Spleen (tissue), 11 donors: ENCODE measurements around the gene ZCCHC8. TPM values are rescaled to one million over a fixed set of nuclear protein-coding genes. Genes with fewer than 3 reads are reported as not detected.

Source experiments
- DNase-seq: peaks from one replicate; pipeline ENCODE4 v3.0.0-alpha.2; 2020
- H3K27ac ChIP-seq, 8 donors: fragments of 200-600 bp; sonication (generic) in 7 of 8; 1 replicate in 4 of 8; 2 replicates in 4 of 8; pipeline versions ENCODE4 v1.5.0 to v1.8.0; 2016 to 2021; ENCODE audit warnings: inconsistent platforms in 4 of 8, mild to moderate bottlenecking in 4 of 8, moderate library complexity in 1 of 8
- H3K27me3 ChIP-seq, 7 donors: fragments of 200-600 bp; sonication (generic) in 6 of 7; replicated peaks in 1 of 7; 1 replicate in 4 of 7; 2 replicates in 3 of 7; pipeline versions ENCODE4 v1.5.0 to v1.8.0; 2016 to 2021; ENCODE audit warnings: inconsistent platforms in 3 of 7, mild to moderate bottlenecking in 1 of 7
- H3K36me3 ChIP-seq, 6 donors: fragments of 200-600 bp; sonication (generic) in 5 of 6; 1 replicate in 4 of 6; 2 replicates in 2 of 6; pipeline versions ENCODE4 v1.5.0 to v1.8.0; 2016 to 2021; ENCODE audit warnings: inconsistent platforms in 2 of 6
- H3K4me1 ChIP-seq, 6 donors: fragments of 200-600 bp; sonication (generic) in 5 of 6; 1 replicate in 3 of 6; 2 replicates in 3 of 6; pipeline versions ENCODE4 v1.5.0 to v1.8.0; 2016 to 2021; ENCODE audit warnings: inconsistent platforms in 3 of 6
- H3K4me3 ChIP-seq, 8 donors: fragments of 200-600 bp; sonication (generic) in 7 of 8; 1 replicate in 4 of 8; 2 replicates in 4 of 8; pipeline versions ENCODE4 v1.5.0 to v1.8.0; 2016 to 2021; ENCODE audit warnings: inconsistent platforms in 4 of 8, mild to moderate bottlenecking in 4 of 8, moderate library complexity in 2 of 8
- H3K9me3 ChIP-seq, 8 donors: fragments of 200-600 bp; sonication (generic) in 7 of 8; 1 replicate in 4 of 8; 2 replicates in 4 of 8; pipeline versions ENCODE4 v1.5.0 to v1.8.0; 2016 to 2021; ENCODE audit warnings: inconsistent platforms in 4 of 8
- POLR2A ChIP-seq, 3 donors: fragments of 450-650 bp; IDR thresholded peaks; one replicate each; pipeline ENCODE4 v1.5.1; 2017; ENCODE audit warnings: antibody characterized with exemption in 3 of 3, mild to moderate bottlenecking in 1 of 3
- POLR2AphosphoS5 ChIP-seq, 3 donors: sonication (generic); formaldehyde crosslinking; IDR thresholded peaks; one replicate each; pipeline ENCODE4 v1.5.1; 2017; ENCODE audit warnings: antibody characterized with exemption in 3 of 3
- WGBS, 5 donors: extraction: QIAGEN DNeasy Blood & Tissue Kit in 3 of 5; methylation state at CpG; one replicate each; pipeline versions ENCODE4 v1.1.5 to v1.1.7; 2013 to 2018; 5-methylcytosine and 5-hydroxymethylcytosine counted together
- intact Hi-C: fragments of 100-400 bp; cut with DNase I; formaldehyde crosslinking; loops from one replicate; pipeline ENCODE4 v1.15.0; 2023; ENCODE audit warnings: low total_unique reads
- polyA plus RNA-seq, 3 donors: library from polyadenylated mRNA; stranded (reverse); fragments of 200-250 nt; gene quantifications; one replicate each; pipeline ENCODE4 v1.2.1, GENCODE V29; 2013
- total RNA-seq, 7 donors: library from RNA; depleted of rRNA in 3 of 7; stranded (reverse); fragments of >200 nt in 3 of 7; fragmentation: NEBNext Ultra II Directional in 4 of 7; extraction: Animal tissue kit (Norgen Biotek cat#: 25700) in 4 of 7; gene quantifications; one replicate each; pipeline versions ENCODE4 v1.1.0 to v1.2.1, GENCODE V29; 2016 to 2021
- TF ChIP-seq, protein P1 (sequence below), 11 experiments: fragments of 200-600 bp in 7 of 11; fragments of 450-650 bp in 4 of 11; sonication (generic) in 4 of 11; IDR thresholded peaks in 8 of 11; conservative IDR thresholded peaks in 3 of 11; 1 replicate in 7 of 11; 2 replicates in 4 of 11; pipeline versions ENCODE4 v1.4.0 to v1.8.0; 2016 to 2021; ENCODE audit warnings: antibody characterized with exemption in 11 of 11, inconsistent platforms in 4 of 11, mild to moderate bottlenecking in 1 of 11
- donor health status: healthy with polysubstance abuse.
- donor health status: DM: no; HTN: no; CAD: no; lungs with moderate emphysema.
- donor health status: DM: no; HTN: no; CAD: no.
- donor health status: Bipolar disorder and iron deficiency.
- donor health status: healthy.
- donor health status: DM: no; HTN: no; CAD: no.
- donor health status: DM: yes; HTN: yes; CAD: no.

ZCCHC8 gene
- total and polyA plus RNA-seq, 10 donors, result 20.6 to 37.1 (median 29.4) TPM

GRCh38 chr12:122538496-122538895, 37.8 kb upstream of the ZCCHC8 start:
- H3K4me1 ChIP-seq, result peaks cover 0 to 2% (median 0%) of the 10 kb centered on the region in 6 donors

GRCh38 chr12:122537021-122537420, 36.3 kb upstream of the ZCCHC8 start:
- no peaks in the 10 kb centered on the region for H3K27me3 ChIP-seq
- no peak for TF ChIP-seq POLR2AphosphoS5 (IDR thresholded peaks at IDR 0.05)
- TF ChIP-seq, protein P1, sequence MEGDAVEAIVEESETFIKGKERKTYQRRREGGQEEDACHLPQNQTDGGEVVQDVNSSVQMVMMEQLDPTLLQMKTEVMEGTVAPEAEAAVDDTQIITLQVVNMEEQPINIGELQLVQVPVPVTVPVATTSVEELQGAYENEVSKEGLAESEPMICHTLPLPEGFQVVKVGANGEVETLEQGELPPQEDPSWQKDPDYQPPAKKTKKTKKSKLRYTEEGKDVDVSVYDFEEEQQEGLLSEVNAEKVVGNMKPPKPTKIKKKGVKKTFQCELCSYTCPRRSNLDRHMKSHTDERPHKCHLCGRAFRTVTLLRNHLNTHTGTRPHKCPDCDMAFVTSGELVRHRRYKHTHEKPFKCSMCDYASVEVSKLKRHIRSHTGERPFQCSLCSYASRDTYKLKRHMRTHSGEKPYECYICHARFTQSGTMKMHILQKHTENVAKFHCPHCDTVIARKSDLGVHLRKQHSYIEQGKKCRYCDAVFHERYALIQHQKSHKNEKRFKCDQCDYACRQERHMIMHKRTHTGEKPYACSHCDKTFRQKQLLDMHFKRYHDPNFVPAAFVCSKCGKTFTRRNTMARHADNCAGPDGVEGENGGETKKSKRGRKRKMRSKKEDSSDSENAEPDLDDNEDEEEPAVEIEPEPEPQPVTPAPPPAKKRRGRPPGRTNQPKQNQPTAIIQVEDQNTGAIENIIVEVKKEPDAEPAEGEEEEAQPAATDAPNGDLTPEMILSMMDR (IDR thresholded peaks at IDR 0.05 in 8 of 11, conservative IDR thresholded peaks at IDR 0.05 in 3 of 11), result no peak
- no peak for TF ChIP-seq POLR2A (IDR thresholded peaks at IDR 0.05)
- intact Hi-C loops, result no loop called here
- H3K9me3 ChIP-seq, result no peaks in the 10 kb centered on the region
- no peak overlapping the region for H3K4me3 ChIP-seq
- no peak overlapping the region for H3K27ac ChIP-seq
- H3K4me1 ChIP-seq, result peaks cover 0 to 4% (median 0%) of the 10 kb centered on the region in 6 donors
- WGBS, 5 donors, result 96 to 97% (median 96%) methylated on average over 4 of the region's 4 CpGs
- peaks cover 0 to 97% (median 7%) of the 10 kb centered on the region in 6 donors for H3K36me3 ChIP-seq
- DNase-seq, result no peak

More at GRCh38 chr12:122538496-122538895, 37.8 kb upstream of the ZCCHC8 start:
- H3K4me3 ChIP-seq, result no peak overlapping the region
- no peak overlapping the region for H3K27ac ChIP-seq
- H3K36me3 ChIP-seq, result peaks cover 0 to 97% (median 10%) of the 10 kb centered on the region in 6 donors
- no peak for DNase-seq
- intact Hi-C loops, result no loop called here
- TF ChIP-seq, protein P1 (IDR thresholded peaks at IDR 0.05 in 8 of 11, conservative IDR thresholded peaks at IDR 0.05 in 3 of 11), result no peak
- TF ChIP-seq POLR2AphosphoS5 (IDR thresholded peaks at IDR 0.05), result no peak
- TF ChIP-seq POLR2A (IDR thresholded peaks at IDR 0.05), result no peak
- no peaks in the 10 kb centered on the region for H3K27me3 ChIP-seq
- no peaks in the 10 kb centered on the region for H3K9me3 ChIP-seq
- 91 to 98% (median 96%) methylated on average over 5 of the region's 5 CpGs for WGBS, 5 donors

GRCh38 chr12:122533856-122534255, 33.1 kb upstream of the ZCCHC8 start:
- no peak overlapping the region for H3K27ac ChIP-seq
- H3K27me3 ChIP-seq, result no peaks in the 10 kb centered on the region
- peaks cover 0 to 84% (median 7%) of the 10 kb centered on the region in 6 donors for H3K36me3 ChIP-seq
- no peak for TF ChIP-seq POLR2AphosphoS5 (IDR thresholded peaks at IDR 0.05)
- TF ChIP-seq, protein P1 (IDR thresholded peaks at IDR 0.05 in 8 of 11, conservative IDR thresholded peaks at IDR 0.05 in 3 of 11), result no peak
- no peak for TF ChIP-seq POLR2A (IDR thresholded peaks at IDR 0.05)
- H3K9me3 ChIP-seq, result no peaks in the 10 kb centered on the region
- DNase-seq, result no peak
- peaks cover 0 to 5% (median 0%) of the 10 kb centered on the region in 6 donors for H3K4me1 ChIP-seq
- intact Hi-C loops, result no loop called here
- no peak overlapping the region for H3K4me3 ChIP-seq
- 82 to 97% (median 96%) methylated on average over 2 of the region's 2 CpGs for WGBS, 5 donors

- Histone ChIP-seq H3K9me3 (no peaks in the 10 kb centered on the region), H3K36me3 (peaks cover 0 to 45% (median 0%) of the 10 kb centered on the region in 6 donors), H3K27ac (no peak overlapping the region), H3K4me3 (no peak overlapping the region), H3K27me3 (no peaks in the 10 kb centered on the region), H3K4me1 (peaks cover 15 to 38% (median 31%) of the 10 kb centered on the region in 6 donors)
- TF ChIP-seq POLR2AphosphoS5 (IDR thresholded peaks at IDR 0.05) (no peak), POLR2A (IDR thresholded peaks at IDR 0.05) (no peak)
- TF ChIP-seq, protein P1 (IDR thresholded peaks at IDR 0.05 in 8 of 11, conservative IDR thresholded peaks at IDR 0.05 in 3 of 11), result no peak
- intact Hi-C loops, result no loop called here
- 82 to 92% (median 84%) methylated on average over 6 of the region's 6 CpGs for WGBS, 5 donors
- DNase-seq, result no peak
Observed at GRCh38 chr12:122528992-122529391, 28.3 kb upstream of the ZCCHC8 start.
